Upper lobe of left lung (tissue), 4 donors: ENCODE data around the gene TMIGD1.

Source experiments
- EP300 ChIP-seq, 4 donors: sonication (generic); formaldehyde crosslinking; IDR thresholded peaks; one replicate each; pipeline ENCODE4 v1.5.1; 2017; ENCODE audit warnings: antibody characterized with exemption in 4 of 4, control low read depth in 2 of 4
- POLR2A ChIP-seq, 4 donors: fragments of 450-650 bp; IDR thresholded peaks; one replicate each; pipeline ENCODE4 v1.5.1; 2016 to 2017; ENCODE audit warnings: antibody characterized with exemption in 4 of 4, mild to moderate bottlenecking in 2 of 4
- POLR2AphosphoS5 ChIP-seq, 2 donors: sonication (generic); formaldehyde crosslinking; IDR thresholded peaks; one replicate each; pipeline ENCODE4 v1.5.1; 2017; ENCODE audit warnings: antibody characterized with exemption in 2 of 2
- TF ChIP-seq, protein P1 (sequence below), 6 experiments: fragments of 450-650 bp in 4 of 6; fragments of 200-600 bp in 2 of 6; sonication (generic) in 2 of 6; IDR thresholded peaks; one replicate each; pipeline ENCODE4 v1.5.1; 2016 to 2019; ENCODE audit warnings: antibody characterized with exemption in 6 of 6

GRCh38 chr17:30345089-30345433 lies 11.2 kb upstream of the TMIGD1 start:
- TF ChIP-seq, protein P1, sequence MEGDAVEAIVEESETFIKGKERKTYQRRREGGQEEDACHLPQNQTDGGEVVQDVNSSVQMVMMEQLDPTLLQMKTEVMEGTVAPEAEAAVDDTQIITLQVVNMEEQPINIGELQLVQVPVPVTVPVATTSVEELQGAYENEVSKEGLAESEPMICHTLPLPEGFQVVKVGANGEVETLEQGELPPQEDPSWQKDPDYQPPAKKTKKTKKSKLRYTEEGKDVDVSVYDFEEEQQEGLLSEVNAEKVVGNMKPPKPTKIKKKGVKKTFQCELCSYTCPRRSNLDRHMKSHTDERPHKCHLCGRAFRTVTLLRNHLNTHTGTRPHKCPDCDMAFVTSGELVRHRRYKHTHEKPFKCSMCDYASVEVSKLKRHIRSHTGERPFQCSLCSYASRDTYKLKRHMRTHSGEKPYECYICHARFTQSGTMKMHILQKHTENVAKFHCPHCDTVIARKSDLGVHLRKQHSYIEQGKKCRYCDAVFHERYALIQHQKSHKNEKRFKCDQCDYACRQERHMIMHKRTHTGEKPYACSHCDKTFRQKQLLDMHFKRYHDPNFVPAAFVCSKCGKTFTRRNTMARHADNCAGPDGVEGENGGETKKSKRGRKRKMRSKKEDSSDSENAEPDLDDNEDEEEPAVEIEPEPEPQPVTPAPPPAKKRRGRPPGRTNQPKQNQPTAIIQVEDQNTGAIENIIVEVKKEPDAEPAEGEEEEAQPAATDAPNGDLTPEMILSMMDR (IDR thresholded peaks at IDR 0.05), result no peak
- TF ChIP-seq POLR2AphosphoS5 (IDR thresholded peaks at IDR 0.05) (no peak), POLR2A (IDR thresholded peaks at IDR 0.05) (no peak), EP300 (IDR thresholded peaks at IDR 0.05) (no peak)
